Spinal cord (tissue), 10 donors: ENCODE results near the gene PLEKHG7. TPM values are rescaled to one million over a fixed set of nuclear protein-coding genes. Genes with fewer than 3 reads are reported as not detected.

ENCODE experiments used
- DNase-seq, 6 donors: peaks; one replicate each; pipeline versions ENCODE4 v3.0.0 to v3.0.0-alpha.2; 2013 to 2015; ENCODE audit warnings: low spot score in 6 of 6, low read depth in 4 of 6
- H3K27ac ChIP-seq: one replicate; pipeline ENCODE4 v1.5.1; 2013; ENCODE audit warnings: low read depth, low read length, control low read depth
- H3K27me3 ChIP-seq: one replicate; pipeline ENCODE4 v1.6.1; 2013; ENCODE audit warnings: low read length; ENCODE audit not compliant: control insufficient read depth, insufficient read depth
- H3K36me3 ChIP-seq: one replicate; pipeline ENCODE4 v1.6.1; 2013; ENCODE audit warnings: low read length; ENCODE audit not compliant: control insufficient read depth, insufficient read depth
- H3K4me1 ChIP-seq: one replicate; pipeline ENCODE4 v1.6.1; 2013; ENCODE audit warnings: low read length; ENCODE audit not compliant: control insufficient read depth, insufficient read depth
- H3K4me3 ChIP-seq: one replicate; pipeline ENCODE4 v1.5.1; 2013; ENCODE audit warnings: low read depth, low read length, control low read depth
- H3K9me3 ChIP-seq: one replicate; pipeline ENCODE4 v1.6.1; 2013; ENCODE audit warnings: low read length; ENCODE audit not compliant: control insufficient read depth, insufficient read depth
- WGBS: methylation state at CpG from one replicate; pipeline ENCODE4 v1.1.5; 2013; ENCODE audit warnings: missing lambda C conversion rate; ENCODE audit not compliant: insufficient coverage; 5-methylcytosine and 5-hydroxymethylcytosine counted together
- polyA plus RNA-seq, 2 donors: library from polyadenylated mRNA; unstranded; fragments of 120-200 nt; gene quantifications; one replicate each; pipeline ENCODE4 v1.2.1, GENCODE V29; 2013; ENCODE audit not compliant: insufficient read length in 2 of 2
- total RNA-seq, 2 donors: library from RNA; depleted of rRNA in 1 of 2; stranded (reverse); fragments of 120-200 nt in 1 of 2; fragments of >200 nt in 1 of 2; gene quantifications; one replicate each; pipeline versions ENCODE4 v1.2.3 to v1.2.4, GENCODE V29; 2013 to 2014
- donor health status: healthy.

Gene PLEKHG7
- total and polyA plus RNA-seq, 4 donors: not detected

DNA sequence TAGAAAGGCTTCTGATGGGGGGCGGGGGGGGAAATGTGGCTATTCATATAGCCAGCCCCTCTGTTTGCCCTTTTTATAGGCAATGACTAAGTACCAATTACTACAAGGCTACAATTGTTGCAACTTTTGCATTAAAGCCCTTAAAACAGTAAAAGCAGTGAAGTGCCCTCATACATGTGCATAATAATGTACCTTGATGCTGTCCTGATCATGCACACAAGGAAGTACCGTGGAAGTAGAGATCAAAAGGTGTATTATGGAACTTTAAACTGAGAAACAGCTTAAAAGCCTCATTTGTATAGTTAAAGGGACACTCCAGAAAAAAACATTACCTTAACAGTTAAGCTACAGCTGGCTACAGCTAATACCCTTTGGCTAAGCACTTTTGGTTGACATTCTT is 111.8 kb downstream of the PLEKHG7 start:
- Histone ChIP-seq H3K36me3 (peaks cover 3% of the 10 kb centered on the region), H3K4me1 (no peaks in the 10 kb centered on the region), H3K27ac (no peak overlapping the region), H3K4me3 (no peak overlapping the region), H3K9me3 (peaks cover 2% of the 10 kb centered on the region), H3K27me3 (no peaks in the 10 kb centered on the region)
- DNase-seq: no peak
- no CpG with 5 or more reads among the region's 2 CpGs for WGBS

DNA sequence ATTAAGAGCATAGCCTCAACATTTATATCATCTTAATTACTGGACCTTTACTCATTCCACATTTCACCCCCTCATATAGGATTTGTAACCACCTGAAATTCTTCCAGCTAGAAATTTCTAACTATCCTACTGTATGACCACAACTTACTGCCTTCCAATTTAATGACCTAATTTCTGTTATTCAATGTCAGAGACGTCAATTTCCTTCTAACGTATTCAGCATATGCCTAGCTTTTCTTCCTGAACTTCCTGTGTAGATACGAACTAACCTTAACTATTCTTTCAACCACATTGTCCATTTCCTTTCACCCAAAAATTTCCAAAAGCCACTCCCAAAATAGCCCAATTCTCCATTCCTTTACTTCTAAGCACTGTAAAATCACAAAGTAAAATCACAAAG is 118.4 kb downstream of the PLEKHG7 start:
- no peaks in the 10 kb centered on the region for H3K27me3 ChIP-seq
- no peak for DNase-seq
- peaks cover 7% of the 10 kb centered on the region for H3K36me3 ChIP-seq
- 94% methylated on average over 3 of the region's 3 CpGs for WGBS
- H3K27ac ChIP-seq: no peak overlapping the region
- no peak overlapping the region for H3K4me3 ChIP-seq
- peaks cover 2% of the 10 kb centered on the region for H3K9me3 ChIP-seq
- no peaks in the 10 kb centered on the region for H3K4me1 ChIP-seq

Other genes starting within 250 kb of the PLEKHG7 start
- gene EEA1, start 226.3 kb downstream of the PLEKHG7 start, total RNA-seq: 10 to 100 TPM; 21.5 to 31.9 TPM
- gene EEA1, start 226.3 kb downstream of the PLEKHG7 start, polyA plus RNA-seq: 10 to 100 TPM; 10.4 to 17.3 TPM